Thyroid gland (tissue), 4 donors: Measurements from ENCODE around the gene LCAT.

ENCODE experiments used
- CTCF ChIP-seq, 6 experiments: fragments of 200-600 bp in 3 of 6; fragments of 450-650 bp in 3 of 6; sonication (generic) in 3 of 6; IDR thresholded peaks; one replicate each; pipeline ENCODE4 v1.5.1; 2016 to 2019; ENCODE audit warnings: antibody characterized with exemption in 6 of 6, mild to moderate bottlenecking in 2 of 6, inconsistent platforms in 1 of 6, moderate library complexity in 1 of 6
- POLR2A ChIP-seq, 2 donors: fragments of 450-650 bp; IDR thresholded peaks; one replicate each; pipeline ENCODE4 v1.6.1; 2017; ENCODE audit warnings: antibody characterized with exemption in 2 of 2, mild to moderate bottlenecking in 2 of 2, moderate library complexity in 1 of 2

- TF ChIP-seq CTCF (IDR thresholded peaks at IDR 0.05), result no peak
- no peak for TF ChIP-seq POLR2A (IDR thresholded peaks at IDR 0.05)
These were observed 9.4 kb downstream of the LCAT start for GRCh38 chr16:67934306-67935100.
